ENCODE measurements around the gene ADAM12.

DNA sequence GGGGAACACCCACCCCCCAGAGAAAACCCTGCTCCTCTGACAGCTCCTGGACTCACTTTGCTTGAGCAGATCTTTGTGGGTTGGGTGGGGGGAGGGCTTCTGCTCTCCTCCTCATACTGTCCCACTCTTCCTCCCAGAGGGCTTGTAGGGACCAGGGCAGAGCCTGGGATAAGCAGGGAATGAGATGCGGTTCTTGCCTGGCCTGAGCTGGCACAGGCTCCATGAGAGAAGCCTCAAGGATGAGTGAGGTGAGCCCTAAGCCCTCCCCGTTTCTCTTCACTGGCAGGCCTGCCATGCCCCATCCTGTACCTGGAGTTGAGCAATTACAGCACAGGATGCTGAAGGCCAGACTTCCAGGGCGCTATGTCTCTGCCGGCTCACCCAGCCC, 134.7 kb downstream of the ADAM12 start:
- TF ChIP-seq, protein P1, sequence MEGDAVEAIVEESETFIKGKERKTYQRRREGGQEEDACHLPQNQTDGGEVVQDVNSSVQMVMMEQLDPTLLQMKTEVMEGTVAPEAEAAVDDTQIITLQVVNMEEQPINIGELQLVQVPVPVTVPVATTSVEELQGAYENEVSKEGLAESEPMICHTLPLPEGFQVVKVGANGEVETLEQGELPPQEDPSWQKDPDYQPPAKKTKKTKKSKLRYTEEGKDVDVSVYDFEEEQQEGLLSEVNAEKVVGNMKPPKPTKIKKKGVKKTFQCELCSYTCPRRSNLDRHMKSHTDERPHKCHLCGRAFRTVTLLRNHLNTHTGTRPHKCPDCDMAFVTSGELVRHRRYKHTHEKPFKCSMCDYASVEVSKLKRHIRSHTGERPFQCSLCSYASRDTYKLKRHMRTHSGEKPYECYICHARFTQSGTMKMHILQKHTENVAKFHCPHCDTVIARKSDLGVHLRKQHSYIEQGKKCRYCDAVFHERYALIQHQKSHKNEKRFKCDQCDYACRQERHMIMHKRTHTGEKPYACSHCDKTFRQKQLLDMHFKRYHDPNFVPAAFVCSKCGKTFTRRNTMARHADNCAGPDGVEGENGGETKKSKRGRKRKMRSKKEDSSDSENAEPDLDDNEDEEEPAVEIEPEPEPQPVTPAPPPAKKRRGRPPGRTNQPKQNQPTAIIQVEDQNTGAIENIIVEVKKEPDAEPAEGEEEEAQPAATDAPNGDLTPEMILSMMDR (IDR thresholded peaks at IDR 0.05; ENCODE audit: low read length): no peak
- no peak for TF ChIP-seq EZH2 (optimal IDR thresholded peaks at IDR 0.05; ENCODE audit: low read depth, low read length)
- no peak for TF ChIP-seq EZH2phosphoT487 (IDR thresholded peaks at IDR 0.05; ENCODE audit: low read length)
